Measurements from ENCODE around the gene NOS1. TPM values are rescaled to one million over a fixed set of nuclear protein-coding genes. Genes with fewer than 3 reads are reported as not detected.

The NOS1 gene
- total and polyA plus RNA-seq, 12 donors: 0.01 to 2.8 (median 0.45) TPM; not detected in 1

DNA sequence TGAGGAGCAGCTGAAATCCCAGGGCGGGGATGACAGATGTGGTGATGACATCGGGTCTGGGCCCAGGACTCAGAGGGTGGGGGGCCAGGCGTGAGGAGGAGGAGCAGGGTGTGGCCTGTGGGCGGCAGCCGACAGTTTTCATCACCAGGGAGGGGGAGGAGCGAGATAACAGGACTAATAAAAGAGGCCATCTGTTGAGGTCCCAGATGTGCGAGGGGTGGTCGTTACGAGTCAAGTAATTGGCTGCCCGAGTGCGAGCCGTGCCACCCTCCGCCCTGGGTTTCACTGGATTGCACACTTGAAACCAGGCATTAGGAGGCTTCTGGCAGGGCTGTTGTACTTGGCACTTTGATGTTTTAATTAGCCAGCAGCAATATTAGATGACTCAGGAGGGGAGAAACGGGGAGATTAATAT is 67.2 kb downstream of the NOS1 start:
- no peaks in the 10 kb centered on the region for H3K4me1 ChIP-seq
- TF ChIP-seq, protein P1, sequence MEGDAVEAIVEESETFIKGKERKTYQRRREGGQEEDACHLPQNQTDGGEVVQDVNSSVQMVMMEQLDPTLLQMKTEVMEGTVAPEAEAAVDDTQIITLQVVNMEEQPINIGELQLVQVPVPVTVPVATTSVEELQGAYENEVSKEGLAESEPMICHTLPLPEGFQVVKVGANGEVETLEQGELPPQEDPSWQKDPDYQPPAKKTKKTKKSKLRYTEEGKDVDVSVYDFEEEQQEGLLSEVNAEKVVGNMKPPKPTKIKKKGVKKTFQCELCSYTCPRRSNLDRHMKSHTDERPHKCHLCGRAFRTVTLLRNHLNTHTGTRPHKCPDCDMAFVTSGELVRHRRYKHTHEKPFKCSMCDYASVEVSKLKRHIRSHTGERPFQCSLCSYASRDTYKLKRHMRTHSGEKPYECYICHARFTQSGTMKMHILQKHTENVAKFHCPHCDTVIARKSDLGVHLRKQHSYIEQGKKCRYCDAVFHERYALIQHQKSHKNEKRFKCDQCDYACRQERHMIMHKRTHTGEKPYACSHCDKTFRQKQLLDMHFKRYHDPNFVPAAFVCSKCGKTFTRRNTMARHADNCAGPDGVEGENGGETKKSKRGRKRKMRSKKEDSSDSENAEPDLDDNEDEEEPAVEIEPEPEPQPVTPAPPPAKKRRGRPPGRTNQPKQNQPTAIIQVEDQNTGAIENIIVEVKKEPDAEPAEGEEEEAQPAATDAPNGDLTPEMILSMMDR (IDR thresholded peaks at IDR 0.05): no peak
- no peak for ATAC-seq
- no peak for DNase-seq
- peaks cover 0 to 35% (median 26%) of the 10 kb centered on the region in 7 donors for H3K27me3 ChIP-seq
- H3K36me3 ChIP-seq: no peaks in the 10 kb centered on the region
- 19 to 22% methylated on average over 14 of the region's 14 CpGs for WGBS, 2 donors
- no peak overlapping the region for H3K27ac ChIP-seq
- H3K4me3 ChIP-seq: no peak overlapping the region
- intact Hi-C loops (cut with DNase I): no loop called here
- no peaks in the 10 kb centered on the region for H3K9me3 ChIP-seq

DNA sequence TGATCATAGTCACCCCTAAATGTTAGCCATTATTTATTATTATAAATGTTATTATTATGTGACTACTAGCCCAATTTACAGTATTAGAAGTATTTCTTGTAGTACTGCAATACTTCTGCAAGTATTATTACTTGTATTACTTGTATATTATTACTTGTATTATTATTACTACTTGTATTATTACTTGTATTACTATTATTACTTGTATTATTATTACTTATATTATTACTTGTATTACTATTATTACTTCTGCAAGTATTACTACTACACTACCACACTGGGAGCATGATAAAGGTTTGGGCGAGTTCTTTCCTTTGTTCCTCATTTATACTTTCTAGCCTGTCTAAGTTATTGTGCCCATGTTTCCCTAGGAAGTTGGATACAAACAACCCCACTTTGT is 67.9 kb downstream of the NOS1 start:
- TF ChIP-seq, protein P1 (IDR thresholded peaks at IDR 0.05): no peak
- 50 to 73% methylated on average over 1 of the region's 1 CpG for WGBS, 2 donors
- Histone ChIP-seq H3K4me3 (no peak overlapping the region), H3K9me3 (no peaks in the 10 kb centered on the region), H3K27me3 (peaks cover 0 to 35% (median 26%) of the 10 kb centered on the region in 7 donors), H3K36me3 (no peaks in the 10 kb centered on the region), H3K27ac (no peak overlapping the region), H3K4me1 (no peaks in the 10 kb centered on the region)
- intact Hi-C loops (cut with DNase I): no loop called here
- no peak for DNase-seq
- no peak for ATAC-seq

DNA sequence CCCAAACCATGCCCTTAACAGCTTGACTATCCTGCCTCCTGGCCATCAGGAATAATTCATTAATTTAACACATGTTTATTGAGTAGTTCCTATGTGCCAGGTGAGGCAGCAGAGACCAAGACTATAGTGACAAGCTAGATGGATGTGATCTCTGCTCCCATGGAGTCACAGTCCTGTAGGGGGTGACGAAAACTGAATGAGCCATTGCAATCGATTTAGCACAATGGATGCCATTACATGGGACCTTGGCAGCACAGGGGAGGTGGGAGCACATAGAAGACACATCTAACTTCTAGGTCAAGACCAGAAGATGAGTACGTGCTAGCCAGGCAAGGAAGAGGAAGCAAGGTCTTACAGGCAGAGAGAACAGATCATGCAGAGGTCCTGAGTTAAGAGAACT is 68.7 kb downstream of the NOS1 start:
- Histone ChIP-seq H3K27me3 (peaks cover 0 to 35% (median 26%) of the 10 kb centered on the region in 7 donors), H3K4me1 (no peaks in the 10 kb centered on the region), H3K4me3 (no peak overlapping the region), H3K36me3 (no peaks in the 10 kb centered on the region), H3K9me3 (no peaks in the 10 kb centered on the region), H3K27ac (no peak overlapping the region)
- no peak for ATAC-seq
- WGBS, 2 donors: 77 to 78% methylated on average over 3 of the region's 3 CpGs
- intact Hi-C loops (cut with DNase I): no loop called here
- TF ChIP-seq, protein P1 (IDR thresholded peaks at IDR 0.05): no peak
- no peak for DNase-seq

DNA sequence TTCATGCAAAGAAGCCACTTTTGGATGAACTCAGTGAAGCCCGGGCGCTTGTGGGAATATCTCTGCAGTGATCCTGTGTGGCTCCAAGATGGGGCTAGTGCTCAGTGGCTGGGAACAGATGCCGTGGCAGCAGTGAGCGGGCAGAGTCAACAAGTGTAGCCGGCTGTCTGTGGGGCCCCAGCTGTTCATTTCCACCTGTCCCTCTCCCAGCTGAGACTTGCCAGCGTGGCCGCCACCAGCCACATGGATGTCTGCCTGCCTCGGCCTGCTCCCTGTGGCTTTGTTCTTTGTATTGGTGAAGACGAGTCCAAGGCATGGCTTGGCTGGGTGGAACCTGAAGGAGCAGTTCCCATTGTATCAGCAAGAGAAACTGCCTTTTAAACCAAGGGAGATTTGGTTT is 77.3 kb downstream of the NOS1 start:
- DNase-seq (no peak), ATAC-seq (no peak)
- Histone ChIP-seq H3K9me3 (no peaks in the 10 kb centered on the region), H3K27me3 (peaks cover 0 to 13% (median 3%) of the 10 kb centered on the region in 7 donors), H3K36me3 (no peaks in the 10 kb centered on the region), H3K27ac (no peak overlapping the region), H3K4me3 (no peak overlapping the region), H3K4me1 (no peaks in the 10 kb centered on the region)
- 74 to 81% methylated on average over 9 of the region's 9 CpGs for WGBS, 2 donors
- intact Hi-C loops (cut with DNase I): no loop called here
- TF ChIP-seq, protein P1 (IDR thresholded peaks at IDR 0.05): no peak
